HEK293T (cell line): ENCODE data around the gene VSIR.

Experiments
- BHLHE40 ChIP-seq: fragments of 450-650 bp; IDR thresholded peaks from 2 replicates; pipeline ENCODE4 v1.6.1; 2016; ENCODE audit warnings: mild to moderate bottlenecking, moderate library complexity, borderline replicate concordance
- CTBP1 ChIP-seq: fragments of 450-650 bp; IDR thresholded peaks from 2 replicates; pipeline ENCODE4 v1.6.1; 2016; ENCODE audit warnings: borderline replicate concordance
- SP1 ChIP-seq: fragments of 450-650 bp; IDR thresholded peaks from 2 replicates; pipeline ENCODE4 v1.6.1; 2017

GRCh38 chr10:71737834-71738197 is 35.5 kb downstream of the VSIR start:
- TF ChIP-seq CTBP1 = no peak
- no peak for TF ChIP-seq SP1
- TF ChIP-seq BHLHE40 = no peak
